Kidney (tissue), 14 donors: Measurements from ENCODE around the gene AMZ1. TPM values are rescaled to one million over a fixed set of nuclear protein-coding genes. Genes with fewer than 3 reads are reported as not detected.
A peak's percentile ranks its signal among the peaks of the same experiment; 100 is the strongest.
"Not testable (repeated sequence)": the region's sequence is repeated elsewhere in the genome, so short reads cannot be mapped to it uniquely, and the experiment has no call there.

Experiments used
- DNase-seq, 5 donors: peaks; one replicate each; pipeline ENCODE4 v3.0.0-alpha.2; 2013 to 2020
- FAIRE-seq: peaks from 2 replicates; lab custom pipeline; 2012; peaks lifted over from hg19 to GRCh38; lab: Jason Lieb, UNC
- H3K27ac ChIP-seq, 2 donors: one replicate each; pipeline ENCODE4 v1.7.0; 2013; ENCODE audit warnings: low read depth in 2 of 2, low read length in 2 of 2, inconsistent platforms in 1 of 2
- H3K27me3 ChIP-seq: one replicate; pipeline ENCODE4 v1.7.1; 2013; ENCODE audit warnings: low read length, inconsistent platforms; ENCODE audit not compliant: control insufficient read depth, insufficient read depth
- H3K36me3 ChIP-seq, 3 donors: one replicate each; pipeline versions ENCODE4 v1.7.0 to v1.7.1; 2013; ENCODE audit warnings: low read length in 3 of 3, control low read depth in 1 of 3, inconsistent platforms in 1 of 3; ENCODE audit not compliant: insufficient read depth in 3 of 3, control insufficient read depth in 2 of 3
- H3K4me1 ChIP-seq, 3 donors: one replicate each; pipeline versions ENCODE4 v1.7.0 to v1.7.1; 2013; ENCODE audit warnings: low read length in 3 of 3, inconsistent platforms in 1 of 3, low read depth in 1 of 3; ENCODE audit not compliant: control insufficient read depth in 2 of 3, insufficient read depth in 2 of 3
- H3K4me3 ChIP-seq, 3 donors: one replicate each; pipeline versions ENCODE4 v1.7.0 to v1.8.1; 2013; ENCODE audit warnings: low read length in 3 of 3, control low read depth in 1 of 3, inconsistent platforms in 1 of 3
- H3K9ac ChIP-seq, 3 donors: one replicate each; pipeline versions ENCODE4 v1.7.0 to v1.7.1; 2013; ENCODE audit warnings: low read length in 3 of 3, control low read depth in 1 of 3, inconsistent platforms in 1 of 3
- H3K9me3 ChIP-seq, 3 donors: one replicate each; pipeline versions ENCODE4 v1.7.0 to v1.7.1; 2013; ENCODE audit warnings: low read length in 3 of 3, control low read depth in 1 of 3, inconsistent platforms in 1 of 3; ENCODE audit not compliant: control insufficient read depth in 2 of 3, insufficient read depth in 1 of 3
- intact Hi-C: fragments of 100-400 bp; cut with DNase I; formaldehyde crosslinking; loops from one replicate; pipeline ENCODE4 v1.11.1; 2022
- polyA plus RNA-seq: library from polyadenylated mRNA; stranded (reverse); fragments of 350-450 nt; fragmentation: Illumina TruSeq; extraction: RNeasy Lipid Tissue Mini Kit (QIAGEN cat#74804); gene quantifications from one replicate; pipeline ENCODE4 v1.2.3, GENCODE V29; 2014; ENCODE audit warnings: low read depth, low replicate concordance; ENCODE audit not compliant: insufficient read depth
- total RNA-seq: library from RNA; stranded (reverse); fragmentation: NEBNext Ultra II Directional; extraction: Animal tissue kit (Norgen Biotek cat#: 25700); gene quantifications from one replicate; pipeline ENCODE4 v1.2.1, GENCODE V29; 2021
- TF ChIP-seq, protein P1 (sequence below): IDR thresholded peaks from 3 replicates; pipeline ENCODE4 v1.5.1; 2012; ENCODE audit warnings: mild to moderate bottlenecking, moderate library complexity, borderline replicate concordance; ENCODE audit not compliant: insufficient read depth; ENCODE audit errors: extremely low read depth
- donor health status: control.
- donor health status: control.
- donor health status: control.
- donor health status: control.
- donor health status: control.
- donor health status: DM: yes; HTN: yes; CAD: no.
- donor health status: Normal renal cell carcinoma (clear cell type).

The AMZ1 gene
- total and polyA plus RNA-seq, 2 donors from 2014 or later: 0.16 TPM; not detected in 1

DNA sequence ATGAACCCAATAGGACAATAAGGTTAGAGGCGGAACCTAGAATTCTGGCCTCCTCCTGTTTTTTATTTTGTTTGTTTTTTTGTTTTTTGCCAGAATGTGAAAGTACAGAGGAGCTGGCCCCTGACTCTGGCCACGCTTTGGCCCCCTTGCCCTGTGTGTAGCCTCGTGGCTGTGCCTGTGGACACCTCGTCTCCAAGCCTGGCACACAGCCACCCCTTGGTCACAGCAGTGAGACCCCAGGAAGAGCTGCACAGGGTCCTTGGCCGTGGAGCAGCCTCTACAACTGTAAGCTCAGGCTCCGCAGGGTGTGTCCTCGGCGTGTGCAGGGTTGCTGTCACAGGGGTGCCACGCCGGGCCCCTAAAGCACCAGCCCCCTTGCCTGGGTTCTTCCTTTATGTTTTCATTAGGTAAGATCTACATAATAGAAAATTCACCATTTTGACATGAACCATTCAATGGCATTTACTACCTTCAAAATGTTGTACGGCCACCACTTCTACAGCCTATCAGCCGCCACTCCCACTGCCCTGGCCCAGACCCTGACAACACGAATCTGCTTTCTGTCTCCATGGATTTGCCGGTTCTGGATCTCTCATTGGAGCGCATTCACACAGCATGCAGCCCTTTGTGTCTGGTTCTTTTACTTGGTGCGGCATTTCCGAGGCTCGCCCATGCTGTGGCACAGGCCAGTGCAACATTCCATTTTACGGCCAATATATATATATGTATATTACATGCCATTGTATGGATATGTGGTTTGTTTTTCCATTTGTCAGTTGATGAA, 51.0 kb downstream of the AMZ1 start:
- peak in 2 of 5 donors; percentile 18 to 65 for DNase-seq
- intact Hi-C loops: no loop called here
- H3K27ac ChIP-seq: no peak overlapping the region
- H3K9me3 ChIP-seq: no peaks in the 10 kb centered on the region
- H3K27me3 ChIP-seq: no peaks in the 10 kb centered on the region
- TF ChIP-seq, protein P1, sequence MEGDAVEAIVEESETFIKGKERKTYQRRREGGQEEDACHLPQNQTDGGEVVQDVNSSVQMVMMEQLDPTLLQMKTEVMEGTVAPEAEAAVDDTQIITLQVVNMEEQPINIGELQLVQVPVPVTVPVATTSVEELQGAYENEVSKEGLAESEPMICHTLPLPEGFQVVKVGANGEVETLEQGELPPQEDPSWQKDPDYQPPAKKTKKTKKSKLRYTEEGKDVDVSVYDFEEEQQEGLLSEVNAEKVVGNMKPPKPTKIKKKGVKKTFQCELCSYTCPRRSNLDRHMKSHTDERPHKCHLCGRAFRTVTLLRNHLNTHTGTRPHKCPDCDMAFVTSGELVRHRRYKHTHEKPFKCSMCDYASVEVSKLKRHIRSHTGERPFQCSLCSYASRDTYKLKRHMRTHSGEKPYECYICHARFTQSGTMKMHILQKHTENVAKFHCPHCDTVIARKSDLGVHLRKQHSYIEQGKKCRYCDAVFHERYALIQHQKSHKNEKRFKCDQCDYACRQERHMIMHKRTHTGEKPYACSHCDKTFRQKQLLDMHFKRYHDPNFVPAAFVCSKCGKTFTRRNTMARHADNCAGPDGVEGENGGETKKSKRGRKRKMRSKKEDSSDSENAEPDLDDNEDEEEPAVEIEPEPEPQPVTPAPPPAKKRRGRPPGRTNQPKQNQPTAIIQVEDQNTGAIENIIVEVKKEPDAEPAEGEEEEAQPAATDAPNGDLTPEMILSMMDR: no peak
- no peak for FAIRE-seq
- H3K4me3 ChIP-seq: no peak overlapping the region
- peaks cover 0 to 14% (median 5%) of the 10 kb centered on the region in 3 donors for H3K4me1 ChIP-seq
- no peaks in the 10 kb centered on the region for H3K36me3 ChIP-seq
- H3K9ac ChIP-seq: no peak overlapping the region

DNA sequence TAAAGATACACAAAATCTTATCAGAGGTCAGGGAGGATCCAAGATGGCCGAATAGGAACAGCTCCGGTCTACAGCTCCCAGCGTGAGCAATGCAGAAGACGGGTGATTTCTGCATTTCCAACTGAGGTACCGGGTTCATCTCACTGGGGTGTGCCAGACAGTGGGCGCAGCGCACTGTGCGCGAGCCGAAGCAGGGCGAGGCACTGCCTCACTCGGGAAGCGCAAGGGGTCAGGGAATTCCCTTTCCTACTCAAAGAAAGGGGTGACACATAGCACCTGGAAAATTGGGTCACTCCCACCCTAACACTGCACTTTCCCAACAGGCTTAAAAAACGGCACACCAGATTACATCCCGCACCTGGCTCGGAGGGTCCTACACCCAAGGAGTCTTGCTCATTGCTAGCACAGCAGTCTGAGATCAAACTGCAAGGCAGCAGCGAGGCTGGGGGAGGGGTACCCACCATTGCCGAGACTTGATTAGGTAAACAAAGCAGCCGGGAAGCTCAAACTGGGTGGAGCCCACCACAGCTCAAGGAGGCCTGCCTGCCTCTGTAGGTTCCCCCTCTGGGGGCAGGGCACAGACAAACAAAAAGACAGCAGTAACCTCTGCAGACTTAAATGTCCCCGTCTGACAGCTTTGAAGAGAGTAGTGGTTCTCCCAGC, 55.7 kb downstream of the AMZ1 start:
- H3K9me3 ChIP-seq, H3K4me1 ChIP-seq, H3K9ac ChIP-seq, H3K4me3 ChIP-seq, H3K27ac ChIP-seq, H3K36me3 ChIP-seq, H3K27me3 ChIP-seq, FAIRE-seq, intact Hi-C loops, DNase-seq: not testable (repeated sequence)

DNA sequence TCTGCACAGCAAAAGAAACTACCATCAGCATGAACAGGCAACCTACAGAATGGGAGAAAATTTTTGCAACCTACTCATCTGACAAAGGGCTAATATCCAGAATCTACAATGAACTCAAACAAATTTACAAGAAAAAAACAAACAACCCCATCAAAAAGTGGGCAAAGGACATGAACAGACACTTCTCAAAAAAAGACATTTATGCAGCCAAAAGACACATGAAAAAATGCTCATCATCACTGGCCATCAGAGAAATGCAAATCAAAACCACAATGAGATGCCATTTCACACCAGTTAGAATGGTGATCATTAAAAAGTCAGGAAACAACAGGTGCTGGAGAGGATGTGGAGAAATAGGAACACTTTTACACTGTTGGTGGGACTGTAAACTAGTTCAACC, 60.7 kb downstream of the AMZ1 start:
- H3K4me3 ChIP-seq, FAIRE-seq, DNase-seq, H3K9ac ChIP-seq, H3K9me3 ChIP-seq, H3K27ac ChIP-seq, H3K27me3 ChIP-seq, H3K36me3 ChIP-seq, H3K4me1 ChIP-seq, intact Hi-C loops: not testable (repeated sequence)

DNA sequence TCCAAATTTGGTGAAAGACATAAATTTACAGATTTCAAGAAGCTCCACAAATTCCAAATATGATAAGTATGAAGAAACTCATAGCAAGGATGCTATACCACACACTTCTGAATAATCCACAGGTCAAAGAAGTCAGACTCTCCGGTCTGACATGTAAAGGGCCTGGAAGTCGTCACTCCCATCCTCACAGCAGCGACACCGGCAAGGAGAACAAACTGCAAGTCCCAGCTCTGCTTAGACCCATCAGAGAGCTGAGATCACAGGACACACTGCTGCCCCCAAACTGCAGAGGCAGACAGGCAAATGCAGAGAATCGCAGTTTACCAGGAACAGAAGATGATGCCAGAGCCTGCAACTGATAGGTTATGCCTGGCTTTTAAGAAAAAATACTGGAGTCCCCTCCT, 62.0 kb downstream of the AMZ1 start:
- no peaks in the 10 kb centered on the region for H3K4me1 ChIP-seq
- no peak overlapping the region for H3K4me3 ChIP-seq
- TF ChIP-seq, protein P1: no peak
- DNase-seq (no peak), FAIRE-seq (no peak)
- no peak overlapping the region for H3K27ac ChIP-seq
- intact Hi-C loops: no loop called here
- no peaks in the 10 kb centered on the region for H3K9me3 ChIP-seq
- no peaks in the 10 kb centered on the region for H3K36me3 ChIP-seq
- H3K27me3 ChIP-seq: no peaks in the 10 kb centered on the region
- H3K9ac ChIP-seq: no peak overlapping the region
